Sigmoid colon (tissue), 7 donors: ENCODE data around the gene PDGFA. TPM values are rescaled to one million over a fixed set of nuclear protein-coding genes. Genes with fewer than 3 reads are reported as not detected.

ENCODE experiments used
- DNase-seq: peaks from one replicate; pipeline ENCODE4 v3.0.0-alpha.2; 2019
- H3K27ac ChIP-seq, 4 donors: fragments of 200-600 bp; sonication (generic); one replicate each; pipeline ENCODE4 v1.5.1; 2016 to 2019; ENCODE audit warnings: mild to moderate bottlenecking in 1 of 4
- H3K27me3 ChIP-seq, 3 donors: fragments of 200-600 bp; sonication (generic); one replicate each; pipeline ENCODE4 v1.5.1; 2019; ENCODE audit warnings: mild to moderate bottlenecking in 1 of 3
- H3K36me3 ChIP-seq, 4 donors: fragments of 200-600 bp; sonication (generic); one replicate each; pipeline ENCODE4 v1.5.1; 2016 to 2019
- H3K4me1 ChIP-seq, 4 donors: fragments of 200-600 bp; sonication (generic); one replicate each; pipeline ENCODE4 v1.5.1; 2017 to 2019
- H3K4me3 ChIP-seq, 4 donors: fragments of 200-600 bp; sonication (generic); one replicate each; pipeline ENCODE4 v1.5.1; 2017 to 2019; ENCODE audit warnings: mild to moderate bottlenecking in 2 of 4, moderate library complexity in 1 of 4
- H3K9me3 ChIP-seq, 4 donors: fragments of 200-600 bp in 3 of 4; sonication (generic) in 3 of 4; one replicate each; pipeline versions ENCODE4 v1.5.1 to v1.6.1; 2013 to 2019
- EP300 ChIP-seq, 4 donors: sonication (generic); formaldehyde crosslinking; IDR thresholded peaks; one replicate each; pipeline ENCODE4 v1.6.1; 2017; ENCODE audit warnings: antibody characterized with exemption in 4 of 4
- POLR2A ChIP-seq, 2 donors: fragments of 450-650 bp; IDR thresholded peaks; one replicate each; pipeline ENCODE4 v1.6.1; 2016; ENCODE audit warnings: antibody characterized with exemption in 2 of 2, mild to moderate bottlenecking in 2 of 2, moderate library complexity in 2 of 2
- POLR2AphosphoS5 ChIP-seq, 4 donors: sonication (generic); formaldehyde crosslinking; IDR thresholded peaks; one replicate each; pipeline ENCODE4 v1.6.1; 2017; ENCODE audit warnings: antibody characterized with exemption in 4 of 4
- WGBS, 2 donors: extraction: QIAGEN DNeasy Blood & Tissue Kit; methylation state at CpG; one replicate each; pipeline ENCODE4 v1.1.7; 2013; 5-methylcytosine and 5-hydroxymethylcytosine counted together
- intact Hi-C: fragments of 100-400 bp; cut with DNase I; formaldehyde crosslinking; loops from one replicate; pipeline ENCODE4 v1.15.1; 2023
- polyA plus RNA-seq, 3 donors: library from polyadenylated mRNA; stranded (reverse); fragments of 200-250 nt; gene quantifications; one replicate each; pipeline ENCODE4 v1.2.3, GENCODE V29; 2013
- total RNA-seq, 4 donors: library from RNA; depleted of rRNA; stranded (reverse); fragments of >200 nt; gene quantifications; one replicate each; pipeline ENCODE4 v1.1.0, GENCODE V29; 2016
- TF ChIP-seq, protein P1 (sequence below), 4 experiments: fragments of 450-650 bp in 3 of 4; fragments of 200-600 bp in 1 of 4; IDR thresholded peaks; one replicate each; pipeline ENCODE4 v1.5.1; 2016 to 2019; ENCODE audit warnings: antibody characterized with exemption in 4 of 4, mild to moderate bottlenecking in 3 of 4, moderate library complexity in 2 of 4
- donor health status: healthy with polysubstance abuse.
- donor health status: Bipolar disorder and iron deficiency.
- donor health status: healthy.

Gene PDGFA
- total and polyA plus RNA-seq, 7 donors = 19.7 to 38.5 (median 33.9) TPM

DNA sequence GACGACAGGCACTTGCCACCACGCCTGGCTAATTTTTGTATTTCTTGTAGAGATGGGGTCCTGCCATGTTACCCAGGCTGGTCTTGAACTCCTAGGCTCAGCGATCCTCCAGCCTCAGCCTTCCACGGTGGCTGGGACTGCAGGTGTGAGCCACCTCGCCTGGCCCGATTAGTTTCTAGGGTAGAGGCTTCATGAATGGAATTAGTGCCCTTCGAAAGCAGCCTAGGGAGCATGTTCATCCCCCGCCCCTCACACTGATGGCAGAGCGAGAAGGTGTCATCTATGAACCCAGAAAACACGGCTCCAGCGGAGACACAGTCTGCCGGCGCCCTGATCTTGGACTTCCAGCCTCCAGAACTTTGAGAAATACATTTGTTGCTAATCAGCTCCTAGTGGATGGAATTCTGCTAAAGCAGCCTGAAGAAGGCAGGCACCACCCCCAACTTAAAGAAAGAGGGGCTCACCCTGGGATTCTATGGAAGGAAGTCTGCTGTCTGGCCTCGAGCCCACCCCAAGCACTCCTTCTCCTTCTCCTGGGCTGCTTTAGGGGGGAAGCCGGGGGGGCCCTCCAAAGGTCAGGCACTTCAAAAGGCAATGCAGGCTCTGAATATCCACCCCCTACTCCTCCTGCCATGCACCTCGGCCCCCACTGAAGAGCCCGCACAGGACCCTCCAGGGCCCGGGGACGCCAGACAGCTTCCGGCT lies 10.1 kb downstream of the PDGFA start:
- Histone ChIP-seq H3K27ac (no peak overlapping the region), H3K4me3 (no peak overlapping the region), H3K4me1 (peaks cover 0 to 36% (median 28%) of the 10 kb centered on the region in 4 donors), H3K36me3 (peaks cover 8 to 61% (median 16%) of the 10 kb centered on the region in 4 donors), H3K9me3 (no peaks in the 10 kb centered on the region), H3K27me3 (no peaks in the 10 kb centered on the region)
- intact Hi-C loops = loop anchor here (10.0 kb wide), 2 partner anchors 365 to 1025 kb away; partner anchors contain the start of genes GET4 and MAFK
- TF ChIP-seq, protein P1, sequence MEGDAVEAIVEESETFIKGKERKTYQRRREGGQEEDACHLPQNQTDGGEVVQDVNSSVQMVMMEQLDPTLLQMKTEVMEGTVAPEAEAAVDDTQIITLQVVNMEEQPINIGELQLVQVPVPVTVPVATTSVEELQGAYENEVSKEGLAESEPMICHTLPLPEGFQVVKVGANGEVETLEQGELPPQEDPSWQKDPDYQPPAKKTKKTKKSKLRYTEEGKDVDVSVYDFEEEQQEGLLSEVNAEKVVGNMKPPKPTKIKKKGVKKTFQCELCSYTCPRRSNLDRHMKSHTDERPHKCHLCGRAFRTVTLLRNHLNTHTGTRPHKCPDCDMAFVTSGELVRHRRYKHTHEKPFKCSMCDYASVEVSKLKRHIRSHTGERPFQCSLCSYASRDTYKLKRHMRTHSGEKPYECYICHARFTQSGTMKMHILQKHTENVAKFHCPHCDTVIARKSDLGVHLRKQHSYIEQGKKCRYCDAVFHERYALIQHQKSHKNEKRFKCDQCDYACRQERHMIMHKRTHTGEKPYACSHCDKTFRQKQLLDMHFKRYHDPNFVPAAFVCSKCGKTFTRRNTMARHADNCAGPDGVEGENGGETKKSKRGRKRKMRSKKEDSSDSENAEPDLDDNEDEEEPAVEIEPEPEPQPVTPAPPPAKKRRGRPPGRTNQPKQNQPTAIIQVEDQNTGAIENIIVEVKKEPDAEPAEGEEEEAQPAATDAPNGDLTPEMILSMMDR (IDR thresholded peaks at IDR 0.05) = no peak
- TF ChIP-seq POLR2A (IDR thresholded peaks at IDR 0.05) = no peak
- no peak for TF ChIP-seq EP300 (IDR thresholded peaks at IDR 0.05)
- no peak for TF ChIP-seq POLR2AphosphoS5 (IDR thresholded peaks at IDR 0.05)
- DNase-seq = peak; percentile 58
- 92 to 93% methylated on average over 20 of the region's 20 CpGs for WGBS, 2 donors

DNA sequence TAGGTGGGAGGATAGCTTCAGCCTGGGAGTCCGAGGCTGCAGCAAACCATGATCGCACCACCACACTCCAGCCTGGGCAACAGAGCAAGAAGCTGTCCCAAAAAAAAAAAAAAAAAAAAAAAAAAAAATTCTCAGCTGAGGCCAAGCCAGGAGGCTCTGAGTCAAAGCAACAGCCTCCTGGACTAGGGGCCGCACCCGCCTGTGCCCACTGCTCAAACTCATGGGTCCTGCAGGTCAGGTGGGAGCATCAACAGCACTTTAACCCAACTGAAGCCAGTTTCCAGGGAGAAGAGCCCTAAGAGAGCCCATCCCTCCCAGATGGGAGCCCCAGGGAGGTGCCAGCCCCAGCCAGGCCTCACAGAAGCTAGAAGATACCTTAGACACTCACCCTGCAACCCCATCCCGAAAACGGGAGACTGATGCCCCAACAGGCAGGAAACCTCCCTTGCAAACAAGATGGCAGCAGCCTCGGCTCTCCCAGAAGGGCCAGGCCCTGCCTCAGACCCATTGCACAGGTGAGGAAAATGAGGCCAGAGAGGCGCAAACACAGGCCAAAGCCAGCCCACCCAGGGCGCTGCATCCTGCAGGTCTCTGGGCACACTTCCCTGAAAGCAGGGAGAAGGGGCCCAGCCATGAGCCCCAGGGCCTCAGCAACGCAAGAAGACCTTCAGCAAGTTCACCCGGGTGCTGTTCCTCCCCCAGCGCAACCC lies 11.0 kb downstream of the PDGFA start:
- Histone ChIP-seq H3K27ac (no peak overlapping the region), H3K27me3 (no peaks in the 10 kb centered on the region), H3K36me3 (peaks cover 8 to 61% (median 16%) of the 10 kb centered on the region in 4 donors), H3K4me3 (no peak overlapping the region), H3K9me3 (no peaks in the 10 kb centered on the region), H3K4me1 (peaks cover 0 to 36% (median 28%) of the 10 kb centered on the region in 4 donors)
- no peak for TF ChIP-seq POLR2A (IDR thresholded peaks at IDR 0.05)
- TF ChIP-seq POLR2AphosphoS5 (IDR thresholded peaks at IDR 0.05) = no peak
- 93 to 94% methylated on average over 12 of the region's 12 CpGs for WGBS, 2 donors
- intact Hi-C loops = no loop called here
- DNase-seq = peak; percentile 52

DNA sequence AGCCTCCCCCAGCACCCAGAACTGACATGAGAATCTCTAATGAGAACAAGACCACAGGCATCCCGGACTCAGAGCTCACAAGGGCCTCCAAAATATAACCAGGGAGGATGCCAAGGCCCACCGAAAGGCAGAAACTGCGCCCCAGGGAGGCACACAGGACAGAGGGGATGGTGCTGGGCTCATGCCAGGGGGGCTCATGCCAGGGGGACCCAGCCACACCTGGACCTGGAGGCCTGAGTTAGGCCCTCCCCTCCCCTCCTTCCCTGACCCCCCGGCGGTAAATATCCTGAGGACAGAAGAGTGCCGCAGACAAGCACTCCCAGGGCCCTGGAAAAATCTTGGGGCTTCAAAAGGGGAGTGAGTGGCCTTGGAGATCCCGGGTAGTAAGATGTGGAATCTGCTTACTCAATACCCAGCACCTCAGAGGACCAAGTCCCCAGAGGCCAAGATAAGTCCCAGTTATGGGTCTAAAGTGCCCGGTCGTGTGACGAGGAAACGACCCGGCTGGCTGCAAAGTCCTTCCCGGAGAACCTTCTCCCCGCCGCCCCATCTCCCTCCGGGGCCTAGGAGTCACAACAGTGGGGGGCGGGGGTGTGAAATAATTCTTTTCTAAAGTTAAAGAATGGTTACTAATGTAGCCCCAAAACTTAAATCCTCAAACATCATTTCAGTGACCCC lies 11.9 kb downstream of the PDGFA start:
- Histone ChIP-seq H3K27me3 (no peaks in the 10 kb centered on the region), H3K4me3 (no peak overlapping the region), H3K36me3 (peaks cover 8 to 61% (median 16%) of the 10 kb centered on the region in 4 donors), H3K4me1 (peaks cover 0 to 32% (median 25%) of the 10 kb centered on the region in 4 donors), H3K27ac (no peak overlapping the region), H3K9me3 (no peaks in the 10 kb centered on the region)
- WGBS, 2 donors = 71 to 86% methylated on average over 17 of the region's 17 CpGs
- TF ChIP-seq EP300 (IDR thresholded peaks at IDR 0.05) (no peak), POLR2A (IDR thresholded peaks at IDR 0.05) (no peak)
- peak; percentile 55 for DNase-seq
- intact Hi-C loops = no loop called here

DNA sequence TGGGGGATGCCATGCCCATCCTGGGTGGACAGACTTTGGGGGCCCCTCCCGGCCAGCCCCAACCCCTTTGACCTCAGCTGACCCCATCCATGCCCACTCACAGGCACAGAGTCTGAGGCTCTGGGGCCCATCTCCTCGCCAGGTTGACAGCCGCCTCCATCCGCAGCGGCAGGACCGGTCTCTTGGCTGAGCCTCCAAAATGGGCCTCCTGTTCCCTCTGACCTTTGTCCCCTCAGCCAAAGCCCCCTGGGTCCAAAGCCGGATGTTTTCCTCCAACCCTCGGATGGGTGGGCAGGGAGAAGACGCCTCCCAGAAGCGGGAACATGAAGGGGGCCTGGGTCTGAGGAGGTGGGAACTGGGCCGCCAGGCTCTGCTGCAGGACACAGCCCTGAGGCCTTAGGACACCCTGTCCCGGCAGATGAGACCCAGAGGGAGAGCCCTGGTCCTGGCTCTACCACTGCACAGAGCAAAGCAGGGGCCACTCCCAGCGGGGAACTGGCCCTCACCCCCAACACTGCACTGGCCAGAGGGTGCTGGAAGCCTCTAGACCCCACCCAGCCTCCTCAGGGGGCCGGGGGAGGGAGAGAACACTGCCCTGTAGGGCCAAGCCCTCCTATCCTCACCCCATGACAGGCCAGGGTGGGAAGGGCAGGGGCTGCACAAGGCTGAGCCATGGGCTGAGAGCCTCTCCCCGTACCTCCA lies 12.6 kb downstream of the PDGFA start:
- peaks cover 8 to 55% (median 17%) of the 10 kb centered on the region in 4 donors for H3K36me3 ChIP-seq
- no peak overlapping the region for H3K4me3 ChIP-seq
- intact Hi-C loops = no loop called here
- DNase-seq = peak; percentile 61
- H3K9me3 ChIP-seq = no peaks in the 10 kb centered on the region
- H3K27ac ChIP-seq = peak overlapping the region in 1 of 4 donors; percentile 12
- TF ChIP-seq EP300 (IDR thresholded peaks at IDR 0.05) = no peak
- no peak for TF ChIP-seq POLR2A (IDR thresholded peaks at IDR 0.05)
- TF ChIP-seq POLR2AphosphoS5 (IDR thresholded peaks at IDR 0.05) = no peak
- TF ChIP-seq, protein P1 (IDR thresholded peaks at IDR 0.05) = no peak
- WGBS, 2 donors = 89 to 90% methylated on average over 15 of the region's 15 CpGs
- no peaks in the 10 kb centered on the region for H3K27me3 ChIP-seq
- peaks cover 0 to 26% (median 18%) of the 10 kb centered on the region in 4 donors for H3K4me1 ChIP-seq

DNA sequence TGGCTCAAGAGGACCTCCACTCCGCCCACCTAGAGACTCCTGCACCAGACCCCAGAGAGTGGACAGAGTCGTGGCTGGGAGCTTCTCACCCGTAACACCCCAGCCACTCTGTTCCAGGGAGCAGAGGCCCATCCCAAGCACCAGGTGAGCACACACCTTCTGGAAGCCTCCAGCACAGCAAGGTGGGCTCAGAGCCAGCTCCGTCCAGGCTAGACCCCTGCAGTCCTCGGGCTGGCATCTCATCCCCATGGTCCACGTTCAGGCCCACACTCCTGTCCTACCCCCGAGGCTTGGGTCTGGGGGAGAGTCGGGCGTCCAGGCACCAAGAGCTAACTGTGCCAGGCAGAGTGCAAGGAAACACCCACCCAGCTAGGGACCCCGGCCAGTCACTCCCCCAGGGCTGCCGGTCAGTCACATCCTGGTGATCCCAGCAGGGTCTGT lies 13.2 kb downstream of the PDGFA start:
- H3K36me3 ChIP-seq = peaks cover 8 to 49% (median 21%) of the 10 kb centered on the region in 4 donors
- no peak for TF ChIP-seq EP300 (IDR thresholded peaks at IDR 0.05)
- TF ChIP-seq, protein P1 (IDR thresholded peaks at IDR 0.05) = no peak
- TF ChIP-seq POLR2A (IDR thresholded peaks at IDR 0.05) = no peak
- no peak for TF ChIP-seq POLR2AphosphoS5 (IDR thresholded peaks at IDR 0.05)
- H3K27ac ChIP-seq = peak overlapping the region in 1 of 4 donors; percentile 12
- intact Hi-C loops = no loop called here
- 85 to 91% methylated on average over 11 of the region's 11 CpGs for WGBS, 2 donors
- H3K4me3 ChIP-seq = no peak overlapping the region
- H3K9me3 ChIP-seq = no peaks in the 10 kb centered on the region
- H3K4me1 ChIP-seq = peaks cover 0 to 26% (median 18%) of the 10 kb centered on the region in 4 donors
- peak; percentile 57 for DNase-seq
- H3K27me3 ChIP-seq = no peaks in the 10 kb centered on the region
